ENCODE data around the gene SORT1.
"Not testable (repeated sequence)": the region's sequence is repeated elsewhere in the genome, so short reads cannot be mapped to it uniquely, and the experiment has no call there.

SORT1 gene

DNA sequence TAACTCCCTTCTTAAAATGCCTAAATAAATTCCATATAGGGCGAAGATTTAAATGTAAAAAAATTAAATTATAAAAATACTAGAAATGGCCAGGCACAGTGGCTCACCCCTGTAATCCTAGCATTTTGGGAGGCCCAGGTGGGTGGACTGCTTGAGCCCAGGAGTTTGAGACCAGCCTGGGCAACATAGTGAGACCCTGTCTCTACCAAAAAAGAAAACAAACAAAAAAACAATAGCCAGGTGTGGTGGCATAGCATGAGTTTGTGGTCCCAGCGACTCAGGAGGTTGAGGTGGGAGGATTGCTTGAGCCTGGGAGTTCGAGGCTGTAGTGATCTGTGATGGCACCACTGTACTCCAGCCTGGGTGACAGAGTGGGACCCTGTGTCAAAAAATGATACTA, 17.8 kb downstream of the SORT1 start:
- DNase-seq (ENCODE audit: low spot score), result no peak

DNA sequence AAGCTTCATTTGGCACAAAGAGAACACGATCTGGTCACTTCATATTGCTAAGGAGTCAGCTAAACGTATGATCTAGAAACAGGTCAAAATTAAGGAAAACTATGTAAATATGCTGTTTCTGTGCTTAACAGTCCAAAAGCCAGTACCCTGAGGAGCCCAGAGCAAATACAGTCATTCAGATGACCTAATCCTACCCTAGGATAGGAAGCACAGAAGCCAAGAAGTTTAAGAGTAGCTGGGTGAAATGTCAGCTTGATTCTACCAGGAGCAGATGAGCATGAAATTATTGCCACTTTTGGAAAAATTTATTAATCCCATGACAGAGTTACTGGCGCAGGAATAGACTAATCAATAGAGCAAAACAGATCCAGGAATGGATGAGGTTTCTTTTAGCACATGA, 18.3 kb downstream of the SORT1 start:
- DNase-seq (ENCODE audit: low spot score), result no peak

DNA sequence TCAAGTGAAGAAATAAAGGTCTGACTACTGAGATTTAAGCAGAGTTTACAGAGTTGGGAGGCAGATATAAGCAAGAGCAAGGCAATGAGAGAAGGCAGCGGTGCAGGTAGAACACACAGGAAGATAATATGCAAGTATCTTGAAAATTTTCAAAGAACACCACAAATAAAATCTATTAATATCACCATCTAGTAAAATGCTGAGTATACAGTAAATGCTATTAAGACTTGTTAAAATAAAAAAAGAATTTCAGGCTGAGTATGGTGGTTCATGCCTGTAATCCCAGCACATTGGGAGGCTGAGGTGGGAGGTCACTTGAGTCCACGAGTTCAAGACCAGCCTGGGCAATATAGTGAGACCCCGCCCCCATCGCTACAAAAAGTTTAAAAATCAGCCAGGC, 20.0 kb downstream of the SORT1 start:
- DNase-seq (ENCODE audit: low spot score), result no peak

DNA sequence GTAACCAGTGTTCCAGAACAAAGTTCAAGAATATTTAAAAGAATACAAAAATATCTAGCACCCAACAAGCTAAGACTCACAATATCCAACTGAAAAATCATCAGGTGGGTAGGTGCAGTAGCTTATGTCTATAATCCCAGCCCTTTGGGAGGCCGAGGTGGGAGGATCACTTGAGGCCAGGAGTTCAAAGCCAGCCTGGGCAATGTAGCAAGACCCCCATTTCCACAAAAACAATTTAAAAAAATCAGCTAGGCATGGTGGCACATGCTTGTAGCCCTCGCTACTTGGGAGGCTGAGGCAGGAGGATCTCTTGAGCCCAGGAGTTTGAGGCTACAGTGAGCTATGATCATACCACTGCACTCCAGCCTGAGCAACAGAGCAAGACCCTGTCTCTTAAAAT, 24.0 kb downstream of the SORT1 start:
- DNase-seq (ENCODE audit: low spot score), result not testable (repeated sequence)

DNA sequence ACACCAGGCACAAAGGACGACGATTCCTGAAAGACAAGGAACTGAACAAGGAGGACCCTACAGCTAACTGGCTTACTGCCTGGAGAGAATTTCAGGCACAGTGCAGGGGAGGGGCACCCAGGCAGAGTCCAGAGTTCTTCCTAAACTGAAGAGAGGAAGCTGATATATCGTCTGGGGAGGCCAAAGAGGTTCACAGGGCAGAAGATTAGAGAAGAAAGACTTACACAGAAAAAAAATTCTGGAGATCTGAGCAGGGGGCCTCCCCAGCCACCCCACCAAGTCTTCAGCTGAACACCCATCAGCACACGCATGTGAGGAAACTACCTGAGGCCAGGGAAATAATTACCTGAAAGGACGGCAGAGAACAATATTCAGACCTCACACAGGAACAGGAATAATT, 24.6 kb downstream of the SORT1 start:
- no peak for DNase-seq (ENCODE audit: low spot score)

DNA sequence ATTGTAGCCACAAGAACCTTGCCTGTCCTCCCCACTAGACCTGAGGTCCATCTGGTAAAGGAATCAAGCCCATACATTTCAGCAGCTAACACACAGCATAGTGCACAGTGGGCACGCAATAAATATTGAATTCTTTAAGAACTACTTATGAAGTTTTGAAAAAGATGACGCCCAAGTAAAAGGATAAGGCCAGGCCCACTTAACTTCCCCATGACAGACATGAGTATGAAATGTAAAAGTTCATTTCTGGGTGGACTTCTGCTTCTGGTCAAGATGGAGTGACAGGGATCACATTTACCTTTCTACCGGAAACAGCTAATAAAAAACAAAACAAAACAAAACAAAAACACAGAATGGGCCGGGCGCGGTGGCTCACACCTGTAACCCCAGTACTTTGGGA, 25.4 kb downstream of the SORT1 start:
- DNase-seq (ENCODE audit: low spot score), result no peak

DNA sequence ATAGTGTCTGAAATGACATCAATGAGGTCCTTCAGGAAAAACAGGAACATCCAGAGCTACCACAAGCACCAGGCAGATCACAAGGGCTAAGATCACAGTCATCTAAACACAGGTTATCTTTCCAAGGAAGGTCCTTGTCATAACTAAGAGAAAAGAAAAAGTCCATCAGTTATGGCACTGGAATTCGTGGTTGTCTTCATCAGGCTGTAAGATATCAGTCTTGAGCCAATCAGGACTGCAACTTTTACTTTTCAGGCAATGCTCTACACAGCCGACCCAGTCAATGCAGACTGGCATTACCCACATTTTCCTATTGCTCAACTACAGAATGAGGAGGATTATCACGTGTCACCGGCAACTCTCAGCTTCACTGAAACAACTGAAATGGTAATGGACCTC, 26.4 kb downstream of the SORT1 start:
- no peak for DNase-seq (ENCODE audit: low spot score)

DNA sequence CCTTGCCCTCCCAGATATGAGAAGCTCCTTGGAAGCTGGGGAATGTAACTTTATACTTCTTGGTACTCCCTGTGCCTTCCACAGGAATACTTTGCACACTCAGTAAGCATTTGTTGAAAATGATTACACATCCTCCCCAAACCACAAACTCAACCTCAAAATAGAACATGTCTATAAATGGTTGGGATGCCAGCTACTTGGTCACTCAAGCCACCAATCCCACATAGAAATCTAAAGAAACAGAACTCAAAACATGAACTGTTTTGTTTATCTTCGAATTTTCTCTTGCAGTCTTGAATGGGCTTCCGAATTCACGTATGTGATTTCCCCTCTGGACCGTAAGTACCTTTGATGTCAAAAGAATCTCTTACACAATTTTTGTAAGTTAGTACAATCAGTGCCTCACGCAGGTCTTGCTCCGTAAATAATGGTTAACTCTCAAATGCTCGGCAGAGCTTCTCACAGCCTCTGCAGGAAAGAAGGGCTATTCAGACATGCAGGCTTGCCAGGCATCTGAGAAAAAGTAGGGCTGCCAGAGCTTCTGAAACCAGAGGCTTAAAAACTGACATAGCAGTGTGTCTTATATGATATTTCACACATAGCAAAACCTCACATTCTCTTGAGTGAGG, 26.9 kb downstream of the SORT1 start:
- peak; percentile 31 for DNase-seq (ENCODE audit: low spot score)

DNA sequence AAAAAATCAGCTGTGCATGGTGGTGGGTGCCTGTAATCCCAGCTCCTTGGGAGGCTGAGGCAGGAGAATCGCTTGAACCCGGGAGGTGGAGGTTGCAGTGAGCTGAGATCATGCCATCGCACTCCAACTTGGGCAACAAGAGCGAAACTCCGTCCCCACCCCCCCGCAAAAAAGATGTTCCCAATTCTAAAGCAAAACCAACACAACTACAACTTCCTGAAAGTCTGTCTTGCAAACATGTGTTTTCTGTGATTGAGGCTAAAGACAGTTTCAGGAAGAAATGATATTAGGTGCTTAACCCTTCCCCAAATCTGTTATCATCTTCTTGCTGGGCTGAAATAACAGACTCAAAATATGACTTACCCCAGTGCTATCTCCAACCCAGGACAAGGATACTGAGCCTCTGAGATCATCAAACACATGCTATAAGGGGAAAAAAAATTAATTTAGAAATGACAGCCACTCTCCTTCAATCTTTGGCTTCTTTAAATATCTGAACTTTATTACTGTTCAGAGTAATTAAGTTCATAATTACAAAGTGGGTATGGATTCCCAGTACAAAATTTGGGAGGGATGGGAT, 28.5 kb downstream of the SORT1 start:
- DNase-seq (ENCODE audit: low spot score), result no peak

DNA sequence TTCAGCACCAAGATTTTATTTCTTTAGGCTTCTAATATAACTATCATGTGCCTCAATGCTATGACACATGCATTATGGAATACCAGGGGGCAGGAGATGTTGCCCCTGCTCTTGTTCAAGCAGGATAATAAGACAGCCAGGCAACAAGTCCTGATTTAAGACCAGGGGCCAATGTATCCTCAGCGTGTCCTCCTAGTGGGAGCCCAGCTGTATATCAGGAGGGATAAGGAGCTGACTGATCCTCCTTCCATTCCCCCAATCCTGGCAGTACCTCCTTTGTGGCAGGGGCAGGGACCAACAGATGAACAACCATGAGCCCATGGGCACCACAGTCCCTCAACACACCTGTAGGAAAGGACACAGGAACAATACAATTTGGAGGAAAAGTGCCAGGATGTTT, 29.3 kb downstream of the SORT1 start:
- DNase-seq (ENCODE audit: low spot score), result no peak

DNA sequence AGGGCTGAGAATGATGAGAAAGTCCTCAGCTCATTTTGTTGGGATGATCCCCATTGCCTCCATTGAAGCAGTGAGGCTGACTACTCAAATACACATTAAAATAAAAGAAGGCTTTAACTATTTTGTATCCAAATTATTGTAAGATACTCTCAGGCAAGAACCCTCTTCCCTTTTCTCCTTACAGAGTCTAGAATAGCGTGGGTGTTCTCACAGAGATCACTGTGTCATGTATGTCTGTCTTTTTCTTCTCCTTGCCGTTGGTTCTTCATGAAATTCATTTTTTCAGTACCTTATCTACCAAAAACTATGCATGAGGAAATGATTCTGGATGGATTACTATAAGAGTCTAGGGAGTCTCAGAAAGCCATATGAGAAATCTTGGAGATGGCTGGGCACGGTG, 30.1 kb downstream of the SORT1 start:
- no peak for DNase-seq (ENCODE audit: low spot score)

DNA sequence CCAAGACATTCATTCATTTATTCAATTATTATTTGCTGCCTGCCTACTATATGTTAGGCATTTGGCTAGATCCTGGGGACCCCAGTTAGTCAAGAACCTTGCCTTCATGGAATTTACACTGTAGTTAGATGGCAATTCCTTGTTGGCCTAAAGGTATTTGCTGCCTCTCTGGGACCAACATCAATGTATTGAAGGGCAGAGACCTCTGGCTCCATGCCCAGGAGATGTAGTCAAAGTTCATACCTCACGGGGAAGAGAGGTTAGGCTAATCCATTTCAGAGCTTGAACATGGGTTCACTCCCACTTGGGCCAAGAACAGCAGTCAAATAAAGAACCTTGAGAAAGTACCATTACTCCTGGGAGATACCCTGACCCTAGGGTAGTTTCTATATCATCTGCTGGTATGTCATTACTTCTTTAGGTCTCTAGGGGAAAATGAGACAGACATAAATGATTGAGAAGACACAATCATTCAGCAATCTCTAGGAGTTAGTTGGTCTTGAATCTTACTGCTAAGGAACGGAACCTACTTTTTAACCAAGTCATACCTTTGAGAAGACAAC, 32.0 kb downstream of the SORT1 start:
- DNase-seq (ENCODE audit: low spot score), result no peak

DNA sequence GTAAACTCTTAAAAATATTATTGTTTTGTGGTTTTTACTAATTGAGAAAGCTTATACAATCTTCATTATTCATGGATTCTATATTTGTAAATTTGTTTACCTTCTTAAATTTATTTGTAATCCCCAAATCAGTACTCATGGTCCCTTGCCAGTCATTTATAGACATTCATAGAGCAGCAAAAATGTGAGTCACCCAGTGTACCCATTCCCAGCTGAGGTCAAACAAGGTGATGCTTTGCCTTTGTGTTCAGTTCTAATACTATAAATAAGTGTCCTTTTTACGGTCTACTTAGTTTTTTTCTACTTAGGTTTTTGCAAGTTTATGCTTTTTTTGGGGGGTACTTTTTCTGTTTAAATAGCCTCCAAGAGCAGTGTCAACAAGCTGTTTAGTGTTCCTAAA, 36.1 kb downstream of the SORT1 start:
- no peak for DNase-seq (ENCODE audit: low spot score)

DNA sequence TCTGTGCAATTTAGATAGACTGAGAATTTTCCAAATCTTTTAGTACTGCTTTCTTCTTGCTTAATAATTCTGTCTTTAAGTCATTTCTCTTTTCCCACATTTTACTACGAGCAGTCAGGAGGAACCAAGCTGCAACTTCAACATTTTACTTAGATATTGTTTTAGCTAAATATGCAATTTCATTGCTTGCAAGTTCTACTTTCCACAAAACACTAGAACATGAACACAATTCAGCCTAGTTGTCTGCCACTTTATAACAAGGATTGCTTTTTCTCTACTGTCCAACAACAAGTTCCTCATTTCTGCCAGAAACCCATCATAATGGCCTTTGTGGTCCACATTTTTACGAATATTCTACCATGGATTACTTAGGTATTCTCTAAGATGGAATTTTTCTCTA, 36.6 kb downstream of the SORT1 start:
- DNase-seq (ENCODE audit: low spot score), result no peak

DNA sequence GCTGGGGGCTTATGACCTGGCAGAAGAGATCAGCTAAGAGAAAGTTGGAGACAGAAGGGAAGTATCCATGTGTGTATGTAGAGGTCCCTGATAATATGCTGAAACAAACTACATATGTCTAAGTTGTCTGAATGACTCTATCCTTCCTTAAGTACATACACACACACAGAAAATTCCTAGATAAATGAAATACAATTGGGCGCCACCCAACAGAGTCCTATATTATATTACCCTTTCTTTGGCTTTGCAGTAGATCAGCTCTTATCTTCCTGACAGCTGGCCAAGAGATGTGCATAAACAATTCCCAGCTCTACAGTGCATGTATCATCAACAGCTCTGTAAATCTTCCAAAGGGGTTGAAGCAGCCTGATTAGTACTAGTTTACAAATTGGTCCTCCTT, 40.1 kb downstream of the SORT1 start:
- DNase-seq (ENCODE audit: low spot score), result no peak

DNA sequence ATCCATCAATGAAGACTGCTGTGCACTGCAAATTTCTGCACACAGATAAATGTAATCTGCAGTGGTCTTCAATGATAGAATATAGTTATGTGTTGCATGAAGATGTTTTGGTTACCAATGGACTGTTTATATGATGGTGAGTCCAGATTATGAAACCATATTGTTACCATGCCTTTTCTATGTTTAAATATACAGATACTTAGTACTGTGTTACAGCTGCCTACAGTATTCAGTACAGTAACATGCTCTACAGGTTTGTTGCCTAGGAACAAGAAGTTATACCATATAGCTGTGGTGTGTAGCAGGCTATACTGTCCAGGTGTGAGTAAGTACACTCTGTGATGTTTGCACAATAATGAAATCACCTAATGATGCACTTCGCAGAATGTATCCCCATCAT, 40.8 kb downstream of the SORT1 start:
- no peak for DNase-seq (ENCODE audit: low spot score)

DNA sequence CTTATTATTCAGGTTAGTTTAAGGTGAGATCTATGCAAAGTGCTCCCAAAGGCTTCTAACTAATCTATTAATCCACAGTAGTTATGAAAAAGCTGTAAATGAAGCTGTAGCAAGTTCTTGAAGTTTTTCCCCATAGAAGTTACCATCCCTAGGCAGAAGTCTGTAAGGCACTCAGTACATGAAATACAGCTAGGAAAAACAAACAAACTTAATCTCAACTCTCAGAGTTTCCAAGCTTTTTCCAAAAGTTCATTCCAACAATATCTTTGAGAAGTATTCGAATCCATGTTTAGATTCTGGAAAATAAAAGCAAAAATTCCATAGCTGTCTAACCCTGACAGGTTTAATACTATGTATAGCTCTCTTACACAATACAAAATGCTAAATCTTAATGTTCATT, 41.2 kb downstream of the SORT1 start:
- no peak for DNase-seq (ENCODE audit: low spot score)

DNA sequence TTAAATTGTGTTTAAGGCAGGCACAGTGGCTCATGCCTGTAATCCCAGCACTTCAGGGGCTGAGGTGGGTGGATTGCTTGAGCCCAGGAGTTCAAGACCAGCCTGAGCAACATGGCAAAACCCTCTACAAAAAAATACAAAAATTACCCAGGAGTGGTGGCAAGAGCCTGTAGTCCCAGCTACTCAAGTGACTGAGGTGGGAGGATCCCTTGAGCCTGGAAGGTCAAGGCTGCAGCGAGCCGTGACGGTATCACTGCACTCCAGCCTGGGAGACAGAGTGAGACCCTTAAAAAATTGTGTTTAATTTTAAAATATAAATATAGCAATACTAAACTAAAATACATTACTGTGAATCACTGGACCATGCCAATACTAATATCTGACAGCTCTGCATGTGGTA, 42.8 kb downstream of the SORT1 start:
- no peak for DNase-seq (ENCODE audit: low spot score)

DNA sequence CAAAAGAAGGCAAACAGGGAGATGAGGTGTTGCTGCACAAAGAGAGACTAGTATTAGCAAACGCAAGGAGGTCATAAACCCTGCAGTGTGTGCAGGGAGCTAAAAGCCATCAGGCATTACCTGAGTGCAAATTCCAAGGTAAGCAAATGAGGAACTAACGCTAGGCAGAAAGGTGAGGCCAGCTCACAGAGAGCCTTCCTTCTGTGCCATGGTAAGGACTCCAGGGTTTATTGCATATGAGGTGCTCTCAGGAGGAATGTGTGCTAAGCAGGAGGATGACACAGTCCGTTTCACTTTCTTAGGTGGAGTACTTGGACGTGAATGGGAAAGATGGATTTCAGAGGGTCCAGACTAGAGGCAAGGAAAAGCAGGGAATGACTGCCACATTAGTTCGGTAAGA, 46.3 kb downstream of the SORT1 start:
- DNase-seq (ENCODE audit: low spot score), result no peak

DNA sequence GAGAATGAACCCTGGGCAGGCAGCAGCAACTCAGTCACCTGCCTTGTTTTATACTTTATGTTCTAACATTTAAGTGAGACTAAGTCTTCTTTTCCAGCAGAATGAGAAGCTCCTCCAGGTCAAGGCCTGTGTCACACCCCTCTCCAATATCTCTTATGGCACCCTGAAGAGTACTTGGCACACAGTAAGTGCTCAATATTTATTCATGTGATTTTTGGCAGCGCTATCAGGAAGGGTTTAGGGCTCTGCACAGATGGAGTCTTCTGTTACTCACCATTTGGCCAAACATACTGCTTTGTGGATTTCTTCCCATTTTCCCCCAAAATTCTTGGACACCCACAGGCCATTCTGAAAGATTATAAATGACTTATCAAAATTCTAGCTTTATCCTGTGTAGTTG, 47.1 kb downstream of the SORT1 start:
- DNase-seq (ENCODE audit: low spot score), result no peak

DNA sequence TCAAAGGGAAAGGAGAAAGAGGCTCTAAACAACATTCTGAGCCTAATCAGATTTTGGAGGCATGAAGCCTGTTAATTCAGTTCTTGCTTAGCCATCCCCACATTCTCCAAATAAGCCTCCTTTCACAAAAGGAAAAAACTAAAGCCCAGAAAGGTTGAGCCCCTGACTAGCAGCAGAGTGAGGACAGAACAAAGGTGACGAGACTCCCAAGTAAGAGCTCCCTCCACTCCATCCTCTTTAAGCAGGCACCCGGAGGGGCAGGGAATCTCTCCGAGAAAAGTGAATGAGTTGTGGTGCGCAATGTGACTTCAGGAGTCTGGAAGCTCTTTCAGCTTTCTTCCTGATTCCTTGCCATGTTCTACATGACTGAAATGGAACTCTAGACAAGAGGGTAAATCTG, 47.5 kb downstream of the SORT1 start:
- DNase-seq (ENCODE audit: low spot score), result no peak

DNA sequence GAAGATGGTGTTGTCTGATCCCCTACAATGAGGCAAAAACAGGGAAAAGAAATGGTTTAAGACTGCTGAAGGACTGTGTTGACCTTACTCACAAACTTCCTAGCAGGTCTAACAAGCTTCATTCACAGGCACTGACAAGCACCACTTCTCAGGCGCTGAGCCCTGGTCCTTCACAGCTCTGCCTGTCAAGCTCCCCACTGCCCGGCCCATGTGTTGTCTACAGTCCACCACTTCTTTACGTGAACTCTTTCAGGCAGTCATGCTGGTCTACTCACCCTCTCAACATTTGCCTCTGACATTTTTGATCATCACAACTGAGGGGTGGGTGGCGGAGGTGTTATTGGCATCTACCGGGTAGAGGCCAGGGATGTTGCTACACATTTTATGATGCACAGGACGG, 50.2 kb downstream of the SORT1 start:
- no peak for DNase-seq (ENCODE audit: low spot score)

DNA sequence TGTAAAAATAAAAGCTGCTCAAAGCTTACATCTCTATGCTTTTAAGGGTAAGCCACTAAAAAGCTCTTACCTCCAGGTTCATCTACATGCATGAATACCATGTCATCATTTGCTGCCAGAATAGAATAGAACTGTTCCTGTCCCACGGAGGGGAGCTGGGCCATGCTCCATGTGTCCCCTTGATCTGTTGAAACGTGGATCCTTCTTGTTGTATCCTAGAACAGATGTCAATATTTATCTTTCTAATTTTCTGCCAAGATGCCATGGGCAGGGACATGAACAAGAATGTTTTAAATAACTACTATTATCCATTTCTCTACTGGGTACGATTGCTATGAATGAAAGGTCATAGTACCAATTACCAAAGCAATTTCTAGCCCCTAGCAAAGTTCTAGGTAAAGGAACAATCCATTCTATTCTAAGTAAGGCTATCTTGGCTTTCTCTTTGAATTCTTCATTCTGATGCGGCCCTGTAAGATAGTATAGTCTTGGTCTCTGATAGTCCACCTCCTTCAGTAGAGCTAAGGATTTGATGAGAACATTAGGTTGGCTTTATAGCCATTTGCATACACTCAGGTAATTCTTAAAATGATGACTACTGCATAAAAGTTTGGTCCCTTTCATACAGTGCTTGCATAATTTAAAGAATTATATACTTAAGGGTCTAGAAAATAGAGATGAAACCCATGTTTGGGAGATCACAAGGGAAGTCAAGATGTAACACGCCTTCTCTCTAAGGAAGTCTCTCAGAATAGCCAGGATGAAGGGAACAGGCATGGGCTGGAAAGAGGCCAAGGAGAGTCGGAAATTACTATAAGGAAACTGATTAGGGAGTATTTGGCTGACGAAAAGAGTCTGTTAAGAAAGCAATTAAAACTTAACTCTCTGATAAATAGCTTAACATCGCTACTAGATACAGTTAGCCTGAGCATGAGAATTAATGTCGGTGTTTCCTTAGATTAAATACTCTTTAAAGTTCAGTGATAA, 55.5 kb downstream of the SORT1 start:
- no peak for DNase-seq (ENCODE audit: low spot score)

All from COLO829 (cell line).